Neural cell (in vitro differentiated cells): ENCODE data around the gene RYR3. TPM values are rescaled to one million over a fixed set of nuclear protein-coding genes. Genes with fewer than 3 reads are reported as not detected.

ENCODE experiments used
- H2AFZ ChIP-seq: fragments of 200-600, 300-800 bp; sonication (generic), shearing (Covaris generic); 2 replicates; pipeline ENCODE4 v1.6.0; 2014; ENCODE audit warnings: low read depth, mild to moderate bottlenecking, antibody characterized with exemption, low read length, moderate library complexity
- H3F3A ChIP-seq: fragments of 200-600 bp; shearing (Covaris generic); 2 replicates; pipeline ENCODE4 v1.6.1; 2016; ENCODE audit warnings: mild to moderate bottlenecking, moderate library complexity, mixed read lengths, antibody characterized with exemption, low read length; ENCODE audit not compliant: insufficient read depth, poor library complexity, severe bottlenecking
- H3K27ac ChIP-seq: fragments of 200-600, 300-800 bp; sonication (generic), shearing (Covaris generic); 2 replicates; pipeline ENCODE4 v1.5.1; 2014; ENCODE audit warnings: mild to moderate bottlenecking, low read length, moderate library complexity
- H3K27me3 ChIP-seq: fragments of 300-800, 200-600 bp; sonication (generic), shearing (Covaris generic); 2 replicates; pipeline ENCODE4 v1.6.0; 2014; ENCODE audit warnings: mild to moderate bottlenecking, low read depth, low read length, moderate library complexity; ENCODE audit not compliant: insufficient read depth
- H3K36me3 ChIP-seq: fragments of 300-800, 200-600 bp; sonication (generic), shearing (Covaris generic); 2 replicates; pipeline ENCODE4 v1.5.1; 2014; ENCODE audit warnings: mild to moderate bottlenecking, antibody characterized with exemption, low read length, moderate library complexity; ENCODE audit not compliant: insufficient read depth
- H3K4me2 ChIP-seq: fragments of 300-800, 200-600 bp; sonication (generic), shearing (Covaris generic); 2 replicates; pipeline ENCODE4 v1.6.0; 2014; ENCODE audit warnings: mild to moderate bottlenecking, low read length
- H3K4me3 ChIP-seq: fragments of 300-800, 200-600 bp; sonication (generic), shearing (Covaris generic); 2 replicates; pipeline ENCODE4 v1.5.1; 2014; ENCODE audit warnings: mild to moderate bottlenecking, low read length, moderate library complexity
- H3K79me2 ChIP-seq: fragments of 200-600 bp; shearing (Covaris generic); replicated peaks from 2 replicates; pipeline ENCODE4 v1.6.0; 2014; ENCODE audit warnings: mild to moderate bottlenecking, low read length, moderate library complexity; ENCODE audit not compliant: insufficient read depth
- H3K9ac ChIP-seq: fragments of 300-800, 200-600 bp; sonication (generic), shearing (Covaris generic); 2 replicates; pipeline ENCODE4 v1.6.1; 2016; ENCODE audit warnings: mild to moderate bottlenecking, low read length, mixed read lengths
- H3K9me2 ChIP-seq: fragments of 200-600 bp; shearing (Covaris generic); 2 replicates; pipeline ENCODE4 v1.6.1; 2016; ENCODE audit warnings: mild to moderate bottlenecking, low read length, mixed read lengths; ENCODE audit not compliant: insufficient read depth
- H3K9me3 ChIP-seq: fragments of 200-600, 300-800 bp; sonication (generic), shearing (Covaris generic); 2 replicates; pipeline ENCODE4 v1.6.1; 2016; ENCODE audit warnings: mild to moderate bottlenecking, mixed run types, low read length, moderate library complexity, mixed read lengths
- H4K20me1 ChIP-seq: fragments of 200-600 bp; shearing (Covaris generic); 2 replicates; pipeline ENCODE4 v1.6.1; 2016; ENCODE audit warnings: mild to moderate bottlenecking, mixed run types; ENCODE audit not compliant: insufficient read depth
- CTCF ChIP-seq: fragments of 450-650 bp; IDR thresholded peaks from 2 replicates; pipeline ENCODE4 v1.5.1; 2014; ENCODE audit warnings: antibody characterized with exemption, mild to moderate bottlenecking, moderate library complexity; ENCODE audit not compliant: poor library complexity, severe bottlenecking
- EP300 ChIP-seq: fragments of 450-650 bp; conservative IDR thresholded peaks from 2 replicates; pipeline ENCODE4 v1.6.1; 2014; ENCODE audit warnings: antibody characterized with exemption, mild to moderate bottlenecking, moderate library complexity; ENCODE audit not compliant: poor library complexity, severe bottlenecking
- EZH2 ChIP-seq: fragments of 200-600, 300-800 bp; shearing (Covaris generic), sonication (generic); IDR thresholded peaks from 2 replicates; pipeline ENCODE4 v1.6.1; 2014; ENCODE audit warnings: antibody characterized with exemption, low read length, borderline replicate concordance, mild to moderate bottlenecking; ENCODE audit not compliant: insufficient read depth, poor library complexity, severe bottlenecking
- MXI1 ChIP-seq: fragments of 450-650 bp; conservative IDR thresholded peaks from 2 replicates; pipeline ENCODE4 v1.6.1; 2014; ENCODE audit warnings: antibody characterized with exemption, mild to moderate bottlenecking; ENCODE audit not compliant: poor library complexity, severe bottlenecking
- POLR2AphosphoS5 ChIP-seq: IDR thresholded peaks from 2 replicates; pipeline ENCODE4 v1.6.1; 2012
- RAD21 ChIP-seq: fragments of 450-650 bp; conservative IDR thresholded peaks from 2 replicates; pipeline ENCODE4 v1.6.1; 2014; ENCODE audit warnings: antibody characterized with exemption, mild to moderate bottlenecking, moderate library complexity
- REST ChIP-seq: IDR thresholded peaks from 2 replicates; pipeline ENCODE4 v1.6.1; 2012; ENCODE audit warnings: borderline replicate concordance
- SMC3 ChIP-seq: fragments of 450-650 bp; conservative IDR thresholded peaks from 2 replicates; pipeline ENCODE4 v1.6.1; 2014; ENCODE audit warnings: antibody characterized with exemption, mild to moderate bottlenecking, moderate library complexity; ENCODE audit not compliant: poor library complexity
- TAF1 ChIP-seq: IDR thresholded peaks from 2 replicates; pipeline ENCODE4 v1.6.1; 2012; ENCODE audit warnings: low read depth
- polyA plus RNA-seq: library from polyadenylated mRNA; depleted of rRNA; stranded (reverse); fragments of >200 nt; gene quantifications from 2 replicates; pipeline ENCODE4 v1.2.3, GENCODE V29; 2014

RYR3 gene
- polyA plus RNA-seq, 1 donor from 2014 or later: 12.6 TPM

GRCh38 chr15:33844597-33844996 is 533.8 kb downstream of the RYR3 start:
- no peaks in the 10 kb centered on the region for H3K27me3 ChIP-seq
- no peaks in the 10 kb centered on the region for H3K9me2 ChIP-seq
- H4K20me1 ChIP-seq: no peaks in the 10 kb centered on the region
- no peak overlapping the region for H3K27ac ChIP-seq
- no peak overlapping the region for H3K9ac ChIP-seq
- no peak overlapping the region for H3K4me2 ChIP-seq
- no peaks in the 10 kb centered on the region for H3K9me3 ChIP-seq
- no peaks in the 10 kb centered on the region for H3F3A ChIP-seq
- TF ChIP-seq TAF1 (no peak), RAD21 (no peak), SMC3 (no peak), EP300 (no peak), REST (no peak)
- H2AFZ ChIP-seq: no peak overlapping the region
- no peaks in the 10 kb centered on the region for H3K36me3 ChIP-seq
- H3K4me3 ChIP-seq: no peak overlapping the region
- H3K79me2 ChIP-seq: no peaks in the 10 kb centered on the region

GRCh38 chr15:33846142-33846541 is 535.4 kb downstream of the RYR3 start:
- Histone ChIP-seq H3K4me2 (no peak overlapping the region), H3K36me3 (no peaks in the 10 kb centered on the region), H3K9me2 (no peaks in the 10 kb centered on the region), H3K79me2 (no peaks in the 10 kb centered on the region), H3K9ac (no peak overlapping the region), H2AFZ (no peak overlapping the region), H3K9me3 (no peaks in the 10 kb centered on the region), H3F3A (no peaks in the 10 kb centered on the region), H4K20me1 (no peaks in the 10 kb centered on the region), H3K4me3 (no peak overlapping the region), H3K27me3 (no peaks in the 10 kb centered on the region), H3K27ac (no peak overlapping the region)
- TF ChIP-seq SMC3: no peak
- no peak for TF ChIP-seq RAD21
- TF ChIP-seq MXI1: no peak
- no peak for TF ChIP-seq CTCF
- TF ChIP-seq EP300: no peak
- no peak for TF ChIP-seq EZH2
- no peak for TF ChIP-seq REST
- TF ChIP-seq TAF1: no peak
- TF ChIP-seq POLR2AphosphoS5: no peak
